Neuron (in vitro differentiated cells): ENCODE data around the gene RTN4R.
"Not testable (repeated sequence)": the region's sequence is repeated elsewhere in the genome, so short reads cannot be mapped to it uniquely, and the experiment has no call there.

Source experiments
- H2AFZ ChIP-seq: one replicate; pipeline ENCODE4 v1.6.1; 2013; ENCODE audit warnings: low read depth, mild to moderate bottlenecking, inconsistent platforms, low read length, moderate library complexity
- H3K27me3 ChIP-seq: one replicate; pipeline ENCODE4 v1.6.1; 2013; ENCODE audit warnings: low read length; ENCODE audit not compliant: insufficient read depth
- H3K36me3 ChIP-seq: one replicate; pipeline ENCODE4 v1.6.1; 2013; ENCODE audit warnings: low read length; ENCODE audit not compliant: insufficient read depth
- H3K4me1 ChIP-seq: one replicate; pipeline ENCODE4 v1.6.1; 2013; ENCODE audit warnings: low read length; ENCODE audit not compliant: insufficient read depth
- H3K4me3 ChIP-seq: 2 replicates; pipeline ENCODE4 v1.5.1; 2013; ENCODE audit warnings: mild to moderate bottlenecking, low read length, moderate library complexity
- H3K9me3 ChIP-seq: one replicate; pipeline ENCODE4 v1.6.1; 2013; ENCODE audit warnings: low read length

RTN4R gene

DNA sequence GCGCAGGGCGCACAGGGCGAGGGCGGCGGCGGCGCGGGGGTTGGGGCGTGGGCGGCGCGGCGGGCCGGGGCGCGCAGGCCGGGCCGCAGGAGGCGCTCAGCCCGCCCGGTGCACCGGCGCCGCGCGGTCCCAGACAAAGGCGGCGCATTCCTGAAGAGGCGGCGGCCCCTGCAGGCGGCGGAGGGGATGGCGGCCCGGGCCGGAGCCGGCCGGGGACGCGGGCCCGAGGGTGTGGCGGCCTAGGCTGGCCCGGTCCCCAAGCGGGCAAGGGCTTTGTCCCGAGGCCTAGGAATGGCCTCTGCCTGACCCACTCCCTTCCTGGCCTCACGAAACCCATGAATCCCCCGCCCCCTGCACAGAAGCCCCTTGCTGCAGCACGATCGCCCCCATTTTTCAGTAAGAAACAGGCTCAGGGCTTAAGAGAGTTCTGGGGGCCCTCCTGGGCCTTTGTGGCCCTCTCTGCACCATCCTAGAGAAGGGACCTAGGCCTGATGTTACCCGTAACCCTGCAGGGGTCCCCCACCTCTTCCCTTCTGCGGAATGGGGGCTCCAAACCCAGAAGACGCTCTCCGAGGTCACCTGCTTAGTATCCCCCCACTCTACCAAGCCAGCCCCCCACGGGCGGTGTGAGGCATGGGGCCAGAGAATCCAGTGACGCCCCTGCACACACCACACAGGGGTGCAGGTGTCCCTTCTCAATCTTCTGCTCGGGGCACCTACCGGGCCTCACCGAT is at the start of gene RTN4R:
TSS of gene RTN4R (minus strand) at position 40 of the 734 bp plus-strand sequence. CDS start 226 bp downstream, outside the sequence.
- Histone ChIP-seq H3K4me3 (peak within 1 kb of the TSS; percentile 85), H3K4me1 (peaks cover 42% of the 10 kb centered on the region), H3K36me3 (no peaks in the 10 kb centered on the region), H3K27me3 (no peaks in the 10 kb centered on the region), H2AFZ (peak within 1 kb of the TSS; percentile 98), H3K9me3 (no peaks in the 10 kb centered on the region)

DNA sequence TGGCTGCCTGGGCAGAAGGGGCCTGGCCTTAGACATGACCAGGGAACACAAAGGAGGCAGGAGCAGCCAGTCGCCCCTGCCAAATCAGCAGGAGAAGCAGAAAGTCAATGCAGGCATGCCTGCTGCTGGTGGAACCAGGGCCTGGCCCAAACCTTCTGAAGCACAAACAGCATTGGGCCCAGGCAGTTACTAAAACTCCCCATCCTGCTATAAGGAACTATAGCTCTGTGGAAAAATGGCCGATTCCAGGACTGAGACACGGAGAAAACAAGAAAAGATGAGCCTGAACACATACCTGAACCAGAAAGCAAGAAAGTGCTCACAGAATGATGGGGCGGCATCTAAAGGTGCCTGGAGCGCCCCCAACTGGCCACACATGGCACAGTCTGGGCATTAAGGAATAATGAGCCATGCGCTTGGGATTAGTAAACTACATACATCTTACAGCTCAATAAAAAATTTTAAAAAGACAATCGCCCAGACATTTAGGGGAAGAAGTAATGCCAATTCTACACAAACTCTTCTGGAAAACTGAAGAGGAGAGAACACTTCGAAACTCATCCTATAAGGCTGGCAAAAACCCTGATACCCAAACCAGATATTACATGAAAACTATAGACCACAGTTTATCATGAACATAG is 49.4 kb upstream of the RTN4R start:
- H3K4me3 ChIP-seq, H3K9me3 ChIP-seq, H3K36me3 ChIP-seq, H3K27me3 ChIP-seq, H2AFZ ChIP-seq: not testable (repeated sequence)
- peaks cover 24% of the 10 kb centered on the region for H3K4me1 ChIP-seq

DNA sequence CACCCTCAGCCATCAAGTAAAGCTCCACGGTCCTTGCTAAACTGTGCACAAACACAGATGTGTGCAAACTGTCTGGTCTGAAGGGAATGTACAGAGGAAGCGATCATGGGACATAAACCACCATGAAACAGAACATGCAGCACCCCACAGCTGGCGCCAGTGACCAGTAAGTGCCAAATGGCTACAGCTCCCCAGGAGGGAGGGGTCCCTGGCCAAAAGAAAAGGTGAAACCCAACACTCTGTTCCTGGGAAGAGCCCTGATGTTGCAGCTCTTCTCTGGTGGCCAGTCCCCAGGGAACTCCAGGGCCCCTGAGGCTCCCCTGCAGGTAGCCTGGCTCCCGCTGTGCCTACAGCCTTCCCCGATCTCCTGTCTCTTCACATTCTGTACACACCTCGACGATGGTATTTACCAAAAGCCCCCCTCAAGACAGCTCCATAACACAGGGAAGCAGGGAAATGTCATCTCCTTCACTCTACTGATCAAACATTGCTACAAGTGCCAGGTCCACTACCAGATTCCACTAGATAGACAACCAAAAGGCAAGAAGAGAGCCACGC is 48.8 kb upstream of the RTN4R start:
- Histone ChIP-seq H3K27me3 (no peaks in the 10 kb centered on the region), H3K9me3 (no peaks in the 10 kb centered on the region), H3K4me1 (peaks cover 24% of the 10 kb centered on the region), H3K36me3 (no peaks in the 10 kb centered on the region), H2AFZ (no peak overlapping the region), H3K4me3 (no peak overlapping the region)

DNA sequence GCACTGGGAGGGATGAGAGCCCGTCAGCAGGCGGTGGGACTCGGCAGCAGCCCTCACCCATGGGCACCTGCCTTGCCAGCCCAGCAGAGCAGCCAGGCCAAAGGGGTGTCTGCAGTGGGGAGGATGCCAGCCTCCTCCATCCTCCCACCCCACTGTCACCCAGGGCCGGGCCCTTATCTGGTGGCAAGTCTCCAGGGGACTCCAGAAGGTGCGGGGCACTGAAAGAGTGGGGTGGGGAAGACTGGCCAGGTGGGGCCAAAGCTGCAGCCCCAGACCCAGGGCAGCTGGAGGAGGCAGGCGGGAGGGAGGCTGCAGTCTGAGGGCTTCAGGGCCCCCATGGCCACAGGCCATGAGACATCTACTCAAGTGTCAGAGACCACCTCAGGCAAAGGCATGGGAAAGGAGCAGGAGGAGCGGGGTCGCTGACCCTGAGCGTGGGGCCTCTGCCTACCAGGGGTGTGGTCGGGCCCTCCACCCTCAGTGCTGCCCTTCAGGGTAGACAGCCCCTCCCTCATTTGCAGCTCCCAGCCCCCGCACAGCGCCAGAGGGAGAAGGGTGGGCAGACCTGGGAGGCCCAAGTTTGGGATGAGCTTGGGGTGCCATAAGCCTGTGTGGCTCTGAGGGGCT is 48.2 kb upstream of the RTN4R start:
- H3K4me1 ChIP-seq, result peaks cover 20% of the 10 kb centered on the region
- no peak overlapping the region for H2AFZ ChIP-seq
- no peak overlapping the region for H3K4me3 ChIP-seq
- no peaks in the 10 kb centered on the region for H3K27me3 ChIP-seq
- H3K36me3 ChIP-seq, result no peaks in the 10 kb centered on the region
- H3K9me3 ChIP-seq, result no peaks in the 10 kb centered on the region

DNA sequence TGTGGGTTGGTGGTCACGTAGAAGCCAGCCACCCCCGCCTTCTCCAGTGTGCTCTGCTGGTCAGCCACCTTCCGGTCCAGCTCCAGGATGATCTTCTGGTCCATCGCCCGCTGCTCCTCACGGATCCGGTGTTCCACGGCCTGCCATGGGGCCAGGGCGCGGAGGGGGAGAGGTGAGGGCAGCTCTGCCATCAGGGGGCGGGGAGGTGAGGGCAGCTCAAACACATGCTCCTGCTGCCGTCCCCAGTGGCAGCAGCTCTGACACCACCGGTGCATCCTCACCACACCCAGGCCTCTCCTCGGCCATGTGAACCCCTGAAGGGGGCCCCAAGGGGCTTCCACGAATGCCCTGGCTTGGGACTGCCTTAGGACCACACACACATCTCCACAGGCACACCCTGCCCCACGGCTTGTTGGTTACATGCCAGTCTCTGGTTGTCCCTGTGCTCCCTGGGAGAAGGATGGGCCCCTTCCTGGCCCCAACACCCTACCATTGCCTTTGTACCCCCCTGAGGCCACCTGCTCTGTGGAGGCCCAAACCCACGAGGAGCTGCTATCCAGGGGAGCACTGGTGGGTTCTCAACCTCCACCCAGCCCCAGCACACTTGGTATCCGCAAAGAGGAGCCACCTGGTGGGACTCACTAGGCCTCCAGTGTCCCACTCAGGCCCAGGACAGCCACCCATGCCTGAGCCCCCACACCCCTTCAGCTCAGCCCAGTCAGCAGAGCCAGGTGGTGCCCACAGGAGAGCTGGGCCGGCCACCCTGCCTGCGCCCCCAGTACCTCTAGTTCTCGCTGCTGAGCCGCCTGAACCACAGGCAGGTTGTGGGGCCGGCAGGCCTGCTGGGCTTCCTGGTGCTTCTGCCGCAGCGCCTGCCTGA is 47.5 kb upstream of the RTN4R start:
- H3K9me3 ChIP-seq, result no peaks in the 10 kb centered on the region
- H3K36me3 ChIP-seq, result no peaks in the 10 kb centered on the region
- H3K4me3 ChIP-seq, result no peak overlapping the region
- peaks cover 14% of the 10 kb centered on the region for H3K4me1 ChIP-seq
- no peaks in the 10 kb centered on the region for H3K27me3 ChIP-seq
- H2AFZ ChIP-seq, result no peak overlapping the region

DNA sequence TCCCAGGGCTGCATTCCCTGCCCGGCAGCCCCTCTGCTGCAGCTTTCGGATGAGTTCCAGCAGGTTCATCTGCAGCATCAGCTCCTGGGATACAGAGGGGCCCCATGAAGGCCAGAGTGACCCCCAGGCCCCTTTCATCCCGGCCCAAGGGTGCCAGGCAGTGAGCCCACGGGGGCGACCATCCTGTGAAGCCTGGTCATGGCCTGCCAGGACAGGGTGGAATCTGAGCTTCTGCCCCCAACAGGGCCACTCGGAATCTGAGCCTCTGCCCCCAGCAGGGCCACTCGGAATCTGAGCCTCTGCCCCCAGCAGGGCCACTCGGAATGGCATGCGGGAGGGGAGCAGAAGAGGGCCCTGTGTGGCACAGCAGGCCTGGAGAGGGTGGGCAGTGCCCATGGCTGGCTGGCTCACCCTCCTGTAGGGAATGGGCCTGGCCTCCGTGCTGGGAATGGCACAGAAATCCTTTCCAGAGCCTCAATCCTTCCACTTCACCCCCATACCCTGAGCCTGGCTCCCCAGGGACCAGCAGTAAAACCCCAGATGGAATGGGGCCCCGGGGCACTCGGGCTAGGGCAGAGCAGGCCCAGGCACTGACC is 46.7 kb upstream of the RTN4R start:
- peaks cover 14% of the 10 kb centered on the region for H3K4me1 ChIP-seq
- H3K27me3 ChIP-seq, H3K4me3 ChIP-seq, H3K36me3 ChIP-seq, H2AFZ ChIP-seq, H3K9me3 ChIP-seq: not testable (repeated sequence)

DNA sequence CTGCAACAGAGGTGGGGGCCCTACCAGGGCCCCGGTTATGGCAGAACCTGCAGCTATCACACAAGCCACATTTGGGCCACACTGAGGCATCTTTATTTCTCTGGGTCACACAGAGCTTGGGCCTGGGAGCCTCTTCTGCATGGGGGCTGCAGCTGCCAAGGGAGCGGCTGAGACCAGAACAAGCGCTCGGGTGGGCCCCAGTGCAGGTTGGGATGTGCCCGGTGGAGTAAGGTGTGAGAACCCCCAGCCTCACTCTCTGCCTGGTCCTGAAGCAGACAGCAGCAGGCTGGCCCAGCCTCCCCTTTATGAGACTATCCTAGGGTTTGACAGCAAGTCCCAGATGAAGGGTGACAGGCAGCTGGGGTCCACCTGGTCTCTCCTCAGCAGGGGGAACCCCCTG is 46.1 kb upstream of the RTN4R start:
- not testable (repeated sequence) for H3K9me3 ChIP-seq, H3K36me3 ChIP-seq

DNA sequence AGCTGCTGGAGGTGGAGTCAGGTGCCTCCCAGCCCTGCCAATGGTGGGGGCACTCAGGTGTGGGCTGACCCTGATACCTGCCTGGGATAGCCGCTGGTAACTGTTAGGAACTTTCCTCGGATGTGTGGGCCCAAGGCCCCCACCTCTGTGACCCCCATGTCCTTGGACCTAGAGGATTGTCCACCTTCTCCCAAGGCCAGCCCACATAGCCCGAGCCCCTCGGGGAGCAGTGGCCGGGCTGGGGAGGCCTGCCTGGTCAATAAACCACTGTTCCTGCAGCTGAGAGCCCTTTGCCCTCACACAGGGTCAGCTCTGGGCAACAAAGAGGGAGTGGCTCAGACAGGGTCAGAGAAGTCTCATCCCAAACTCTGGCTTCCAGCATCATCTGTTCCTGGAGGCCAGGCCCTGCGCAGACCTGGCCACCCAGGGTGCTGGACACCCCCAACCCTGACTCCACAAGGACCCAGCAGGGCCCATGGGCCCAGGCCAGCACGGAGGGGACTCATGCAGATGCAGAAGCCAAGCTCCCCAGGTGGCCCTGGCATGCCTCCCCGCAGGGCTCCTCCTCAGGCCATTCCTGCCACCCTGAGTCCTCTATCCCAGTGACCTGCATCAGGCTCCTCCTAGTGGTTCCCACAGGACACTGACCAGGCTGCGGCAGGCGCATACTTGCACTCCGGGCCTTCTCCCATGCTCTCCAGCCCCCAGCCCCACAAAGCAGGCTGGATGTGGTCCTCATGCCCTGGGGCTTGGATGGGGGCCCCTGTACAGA is 45.4 kb upstream of the RTN4R start:
- H3K4me1 ChIP-seq, H3K27me3 ChIP-seq, H3K9me3 ChIP-seq, H2AFZ ChIP-seq, H3K36me3 ChIP-seq, H3K4me3 ChIP-seq: not testable (repeated sequence)

More for the DNA sequence above, 46.1 kb upstream of the RTN4R start:
- H3K4me1 ChIP-seq, result peaks cover 14% of the 10 kb centered on the region
- not testable (repeated sequence) for H3K27me3 ChIP-seq, H3K4me3 ChIP-seq, H2AFZ ChIP-seq

DNA sequence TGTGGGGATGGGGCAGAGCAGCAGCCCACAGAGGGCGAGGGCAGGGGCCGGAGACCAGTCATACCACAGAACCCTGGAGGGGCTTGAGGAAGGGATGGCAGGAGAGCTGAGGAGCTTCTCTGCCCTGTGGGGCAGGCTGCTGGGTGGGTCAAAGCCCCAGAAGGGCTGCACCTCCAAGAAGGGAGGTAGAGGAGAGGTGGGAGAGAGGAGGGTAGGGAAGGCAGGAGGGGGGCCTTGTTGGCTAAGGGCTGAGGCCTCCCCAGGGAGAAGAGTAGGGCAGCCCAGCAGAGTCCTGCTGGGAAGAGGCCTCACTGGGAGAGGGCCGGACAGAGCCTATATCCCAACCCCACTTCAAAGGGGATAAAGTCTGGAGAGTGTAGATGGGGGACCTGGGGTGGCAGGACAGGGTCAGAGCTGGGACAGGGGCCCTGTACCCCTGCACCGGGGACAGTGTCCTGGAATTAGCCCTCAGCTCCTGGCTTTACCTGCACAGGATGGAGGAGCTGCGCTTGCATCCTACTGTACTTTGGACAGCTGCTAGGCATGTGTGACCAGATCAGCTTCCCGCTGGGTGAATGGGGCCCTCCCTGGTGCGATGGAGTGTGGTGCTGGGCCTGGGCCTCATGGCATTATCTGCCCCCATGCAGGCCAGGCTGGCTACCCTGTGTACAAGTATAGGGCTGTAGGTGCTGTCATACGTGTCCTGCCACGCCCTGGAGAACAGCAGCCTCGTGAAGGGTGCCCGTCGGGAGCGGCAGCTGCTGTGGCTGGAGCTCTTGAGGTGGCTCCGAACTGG is 44.5 kb upstream of the RTN4R start:
- Histone ChIP-seq H3K27me3 (no peaks in the 10 kb centered on the region), H3K36me3 (no peaks in the 10 kb centered on the region), H3K4me3 (no peak overlapping the region), H2AFZ (no peak overlapping the region), H3K9me3 (no peaks in the 10 kb centered on the region), H3K4me1 (peaks cover 3% of the 10 kb centered on the region)

DNA sequence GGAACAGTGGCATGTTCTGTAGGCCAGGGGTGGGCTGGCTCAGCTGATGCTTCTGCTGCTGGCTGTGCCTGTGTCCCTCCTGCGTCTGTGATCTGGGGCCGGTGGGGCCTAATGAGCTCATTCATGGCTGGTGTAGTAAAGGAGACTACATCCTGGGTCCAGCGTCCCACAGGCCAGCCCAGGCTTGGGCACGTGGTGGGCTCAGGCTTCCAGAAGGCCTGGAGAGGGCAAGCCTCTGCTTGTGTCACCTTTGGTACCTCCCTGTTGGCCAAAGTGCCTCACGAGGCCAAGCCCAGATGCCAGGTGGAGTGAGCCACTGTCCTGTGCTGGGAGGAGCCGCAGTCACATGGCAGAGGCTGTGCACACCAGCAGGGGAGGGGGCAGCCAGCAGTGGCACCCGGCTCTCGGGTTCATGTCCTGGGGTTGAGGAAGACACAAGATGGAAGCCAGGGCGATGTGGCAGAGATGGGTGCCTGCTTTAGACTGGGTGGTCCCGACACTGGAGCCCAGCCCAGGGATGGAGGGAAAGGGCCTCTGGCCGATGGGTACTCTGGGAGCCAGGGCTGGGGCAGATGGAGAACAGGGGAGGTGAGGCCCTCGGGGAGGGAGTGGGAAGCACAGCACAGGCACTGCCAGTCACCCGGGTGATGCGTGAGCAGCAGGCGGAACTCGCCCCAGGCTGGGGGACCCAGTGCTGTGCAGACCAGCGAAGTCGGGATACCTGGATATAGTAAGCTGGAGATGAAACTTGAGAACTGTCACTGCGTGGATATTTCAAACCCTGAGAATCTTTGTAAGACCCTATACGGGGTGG is 43.3 kb upstream of the RTN4R start:
- not testable (repeated sequence) for H3K4me1 ChIP-seq, H3K36me3 ChIP-seq, H3K27me3 ChIP-seq, H2AFZ ChIP-seq, H3K4me3 ChIP-seq, H3K9me3 ChIP-seq

DNA sequence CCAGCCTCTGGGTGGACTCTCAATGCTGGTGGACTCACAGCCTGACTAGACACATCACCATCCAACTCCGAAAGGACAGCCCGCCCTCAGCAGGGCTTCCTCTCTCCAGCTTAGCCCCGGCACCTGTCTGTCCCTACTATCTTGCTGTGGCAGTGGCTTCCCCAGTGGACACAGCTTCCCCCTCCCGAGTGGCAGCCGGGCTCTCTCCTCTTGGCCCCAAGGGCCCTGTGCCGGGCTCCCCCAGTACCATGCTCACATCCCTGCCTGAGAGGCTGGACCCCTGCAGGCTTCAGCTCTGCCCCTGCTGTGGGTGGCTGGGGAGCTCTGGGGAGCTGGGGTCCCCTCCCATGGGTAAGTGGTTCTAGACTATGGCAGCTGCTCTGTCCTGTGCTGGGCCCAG is 42.7 kb upstream of the RTN4R start:
- H3K27me3 ChIP-seq, H3K4me1 ChIP-seq, H3K36me3 ChIP-seq, H3K9me3 ChIP-seq, H3K4me3 ChIP-seq, H2AFZ ChIP-seq: not testable (repeated sequence)
